WTC11 (cell line): ENCODE results near the gene NUP85.
"Not testable (repeated sequence)": the region's sequence is repeated elsewhere in the genome, so short reads cannot be mapped to it uniquely, and the experiment has no call there.

Experiments used
- CREB1 ChIP-seq: sonication (generic); formaldehyde crosslinking; IDR thresholded peaks from 2 replicates; pipeline ENCODE4 v1.8.0; 2023; ENCODE audit warnings: mild to moderate bottlenecking, missing genetic modification reagents
- ELF4 ChIP-seq: sonication (generic); formaldehyde crosslinking; IDR thresholded peaks from 2 replicates; pipeline ENCODE4 v1.8.1; 2022; ENCODE audit warnings: low read depth, mild to moderate bottlenecking, moderate library complexity, missing genetic modification reagents
- HMGXB4 ChIP-seq: sonication (generic); formaldehyde crosslinking; IDR thresholded peaks from 2 replicates; pipeline ENCODE4 v1.8.1; 2023; ENCODE audit warnings: mild to moderate bottlenecking, moderate library complexity, missing genetic modification reagents
- JAZF1 ChIP-seq: fragments of 250-450 bp; sonication (Bioruptor Pico); IDR thresholded peaks from 2 replicates; pipeline ENCODE4 v1.9.0; 2021; ENCODE audit warnings: moderate library complexity, mild to moderate bottlenecking, inconsistent platforms
- MAX ChIP-seq: sonication (generic); formaldehyde crosslinking; IDR thresholded peaks from 2 replicates; pipeline ENCODE4 v1.8.0; 2022; ENCODE audit warnings: mild to moderate bottlenecking, missing genetic modification reagents
- SP1 ChIP-seq: sonication (generic); formaldehyde crosslinking; conservative IDR thresholded peaks from 2 replicates; pipeline ENCODE4 v1.8.1; 2022; ENCODE audit warnings: missing genetic modification reagents
- USF2 ChIP-seq: sonication (generic); formaldehyde crosslinking; IDR thresholded peaks from 2 replicates; pipeline ENCODE4 v1.8.1; 2023; ENCODE audit warnings: mild to moderate bottlenecking, missing genetic modification reagents, moderate library complexity
- ZNF263 ChIP-seq: sonication (generic); formaldehyde crosslinking; IDR thresholded peaks from 2 replicates; pipeline ENCODE4 v1.8.1; 2022; ENCODE audit warnings: low read depth, mild to moderate bottlenecking, moderate library complexity, missing genetic modification reagents
- ZNF317 ChIP-seq: sonication (generic); formaldehyde crosslinking; IDR thresholded peaks from 2 replicates; pipeline ENCODE4 v1.8.1; 2023; ENCODE audit warnings: low read depth, mild to moderate bottlenecking, moderate library complexity, missing genetic modification reagents, borderline replicate concordance
- TF ChIP-seq, protein P1 (sequence below): fragments of 200-600 bp; IDR thresholded peaks from 2 replicates; pipeline ENCODE4 v1.8.0; 2022; ENCODE audit warnings: antibody characterized with exemption
- TF ChIP-seq, protein P2 (sequence below): fragments of 250-450 bp; sonication (Bioruptor Pico); IDR thresholded peaks from 2 replicates; pipeline ENCODE4 v1.8.0; 2021; ENCODE audit warnings: mild to moderate bottlenecking

DNA sequence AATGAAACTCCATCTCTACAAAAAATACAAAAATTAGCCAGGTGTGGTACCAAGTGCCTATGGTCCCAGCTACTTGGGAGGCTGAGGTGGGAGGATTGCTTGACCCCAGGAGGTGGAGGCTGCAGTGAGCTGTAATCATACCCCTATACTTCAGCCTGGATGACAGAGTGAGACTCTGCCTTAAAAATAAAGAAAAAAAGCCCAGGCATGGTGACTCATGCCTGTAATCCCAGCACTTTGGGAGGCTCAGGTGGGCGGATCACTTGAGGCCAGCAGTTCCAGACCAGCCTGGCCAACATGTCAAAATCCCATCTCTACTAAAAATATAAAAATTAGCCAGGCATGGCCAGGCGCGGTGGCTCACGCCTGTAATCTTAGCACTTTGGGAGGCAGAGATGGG, 74.7 kb downstream of the NUP85 start:
- TF ChIP-seq, protein P1, sequence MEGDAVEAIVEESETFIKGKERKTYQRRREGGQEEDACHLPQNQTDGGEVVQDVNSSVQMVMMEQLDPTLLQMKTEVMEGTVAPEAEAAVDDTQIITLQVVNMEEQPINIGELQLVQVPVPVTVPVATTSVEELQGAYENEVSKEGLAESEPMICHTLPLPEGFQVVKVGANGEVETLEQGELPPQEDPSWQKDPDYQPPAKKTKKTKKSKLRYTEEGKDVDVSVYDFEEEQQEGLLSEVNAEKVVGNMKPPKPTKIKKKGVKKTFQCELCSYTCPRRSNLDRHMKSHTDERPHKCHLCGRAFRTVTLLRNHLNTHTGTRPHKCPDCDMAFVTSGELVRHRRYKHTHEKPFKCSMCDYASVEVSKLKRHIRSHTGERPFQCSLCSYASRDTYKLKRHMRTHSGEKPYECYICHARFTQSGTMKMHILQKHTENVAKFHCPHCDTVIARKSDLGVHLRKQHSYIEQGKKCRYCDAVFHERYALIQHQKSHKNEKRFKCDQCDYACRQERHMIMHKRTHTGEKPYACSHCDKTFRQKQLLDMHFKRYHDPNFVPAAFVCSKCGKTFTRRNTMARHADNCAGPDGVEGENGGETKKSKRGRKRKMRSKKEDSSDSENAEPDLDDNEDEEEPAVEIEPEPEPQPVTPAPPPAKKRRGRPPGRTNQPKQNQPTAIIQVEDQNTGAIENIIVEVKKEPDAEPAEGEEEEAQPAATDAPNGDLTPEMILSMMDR, result not testable (repeated sequence)
- TF ChIP-seq USF2 (CRISPR knock-in tag); ZNF263; HMGXB4; ZNF317 (CRISPR knock-in tag); MAX (CRISPR knock-in tag); ELF4 (CRISPR knock-in tag); SP1 (CRISPR knock-in tag); JAZF1 (CRISPR knock-in tag); CREB1 (CRISPR knock-in tag): not testable (repeated sequence)
- TF ChIP-seq, protein P2, sequence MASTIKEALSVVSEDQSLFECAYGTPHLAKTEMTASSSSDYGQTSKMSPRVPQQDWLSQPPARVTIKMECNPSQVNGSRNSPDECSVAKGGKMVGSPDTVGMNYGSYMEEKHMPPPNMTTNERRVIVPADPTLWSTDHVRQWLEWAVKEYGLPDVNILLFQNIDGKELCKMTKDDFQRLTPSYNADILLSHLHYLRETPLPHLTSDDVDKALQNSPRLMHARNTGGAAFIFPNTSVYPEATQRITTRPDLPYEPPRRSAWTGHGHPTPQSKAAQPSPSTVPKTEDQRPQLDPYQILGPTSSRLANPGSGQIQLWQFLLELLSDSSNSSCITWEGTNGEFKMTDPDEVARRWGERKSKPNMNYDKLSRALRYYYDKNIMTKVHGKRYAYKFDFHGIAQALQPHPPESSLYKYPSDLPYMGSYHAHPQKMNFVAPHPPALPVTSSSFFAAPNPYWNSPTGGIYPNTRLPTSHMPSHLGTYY (CRISPR knock-in tag), result not testable (repeated sequence)
